HG03060 (cell line): Measurements from ENCODE around the gene TRMT1L.

Experiments
- ATAC-seq: cut with Tn5 transposase; IDR thresholded peaks from one replicate; pipeline ENCODE4 v1.9.1; 2021; ENCODE audit warnings: low read depth, moderate number of reproducible peaks; ENCODE audit not compliant: unreplicated experiment

Gene TRMT1L

DNA sequence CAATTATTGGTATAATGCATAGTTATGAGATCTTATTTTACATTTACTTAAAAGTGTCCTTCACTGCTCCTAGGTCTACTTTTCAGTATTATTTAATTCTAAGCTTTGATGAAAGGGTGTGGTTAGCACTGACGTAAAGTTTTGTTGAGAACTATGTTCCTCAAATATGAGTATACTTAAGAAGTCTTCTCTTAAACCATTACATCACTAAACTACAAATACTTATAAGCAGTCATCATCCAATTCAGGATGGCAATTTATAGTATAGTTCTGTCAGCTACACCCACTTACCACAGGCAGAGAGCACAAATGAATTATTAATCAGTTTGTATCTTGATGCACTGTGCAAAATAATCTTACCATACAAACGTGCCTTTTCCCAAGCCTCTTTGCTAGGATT, 27.0 kb downstream of the TRMT1L start:
- no peak for ATAC-seq

DNA sequence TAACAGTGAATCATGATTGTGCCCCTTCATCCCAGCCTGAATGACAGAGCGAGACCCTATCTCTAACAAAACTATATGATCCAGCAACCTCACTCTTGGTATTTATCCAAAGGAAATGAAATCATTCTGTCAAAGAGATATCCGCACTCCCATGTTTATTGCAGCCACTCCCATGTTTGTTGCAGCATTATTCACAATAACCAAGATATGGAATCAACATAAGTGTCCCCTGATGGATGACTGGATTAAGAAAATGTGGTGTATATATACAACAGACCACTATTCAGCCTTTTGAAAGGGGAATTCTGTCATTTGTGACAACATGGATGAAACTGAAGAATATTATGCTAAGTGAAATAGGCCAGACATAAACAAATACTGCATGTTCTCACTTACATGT, 44.4 kb downstream of the TRMT1L start:
- ATAC-seq = no peak

DNA sequence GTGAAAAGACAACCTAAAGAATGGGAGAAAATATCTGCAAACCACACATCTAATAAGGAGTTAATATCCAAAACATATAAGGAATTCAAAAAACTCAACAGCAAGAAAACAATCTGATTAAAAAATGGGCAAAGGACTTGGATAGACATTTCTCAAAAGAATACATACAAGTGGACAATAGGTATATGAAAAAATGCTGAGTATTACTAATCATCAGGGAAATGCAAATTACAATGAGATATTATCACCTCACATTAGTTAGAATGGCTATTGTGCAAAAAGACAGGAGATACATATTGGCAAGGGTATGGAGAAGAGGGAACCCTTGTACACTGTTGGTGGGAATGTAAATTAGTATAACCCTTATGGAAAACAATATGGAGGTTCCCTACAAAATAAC, 44.9 kb downstream of the TRMT1L start:
- ATAC-seq = no peak

GRCh38 chr1:185110145-185110544, 46.6 kb downstream of the TRMT1L start:
- ATAC-seq = no peak

DNA sequence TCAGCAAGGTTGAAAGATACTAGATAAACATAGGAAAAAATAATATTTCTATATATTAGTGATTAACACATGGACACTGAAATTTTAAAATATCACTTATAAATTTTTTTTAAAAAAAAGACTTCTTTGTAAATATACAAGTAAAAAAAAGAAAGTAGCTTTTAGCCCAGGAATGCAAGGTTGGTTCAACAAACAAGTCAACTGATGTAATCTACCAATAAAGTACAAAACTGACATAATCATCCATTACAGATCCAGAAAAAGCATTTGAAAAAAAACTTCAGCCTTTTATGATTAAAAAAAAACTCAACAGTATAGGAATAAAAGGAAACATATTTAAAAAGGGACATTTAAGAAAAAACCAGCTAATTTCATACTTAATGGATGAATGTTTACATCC, 48.4 kb downstream of the TRMT1L start:
- ATAC-seq = no peak

DNA sequence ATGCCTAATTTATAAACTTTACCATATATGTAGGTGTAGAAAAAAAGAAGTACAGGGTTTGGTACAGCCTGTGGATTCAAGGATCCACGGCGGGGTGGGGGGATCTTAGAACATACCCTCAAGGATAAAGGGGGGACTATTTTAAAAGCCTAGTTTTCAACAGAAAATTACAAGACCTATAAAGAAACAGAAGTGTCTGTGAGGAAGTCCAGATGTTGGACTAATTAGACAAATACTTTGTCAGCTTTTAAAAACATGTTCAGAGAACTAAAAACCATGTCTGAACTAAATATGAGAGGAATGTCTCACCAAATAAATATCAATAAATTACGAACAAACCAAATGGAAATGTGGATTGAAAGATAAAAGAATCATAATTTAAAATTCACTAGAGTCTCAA, 51.6 kb downstream of the TRMT1L start:
- ATAC-seq = no peak

DNA sequence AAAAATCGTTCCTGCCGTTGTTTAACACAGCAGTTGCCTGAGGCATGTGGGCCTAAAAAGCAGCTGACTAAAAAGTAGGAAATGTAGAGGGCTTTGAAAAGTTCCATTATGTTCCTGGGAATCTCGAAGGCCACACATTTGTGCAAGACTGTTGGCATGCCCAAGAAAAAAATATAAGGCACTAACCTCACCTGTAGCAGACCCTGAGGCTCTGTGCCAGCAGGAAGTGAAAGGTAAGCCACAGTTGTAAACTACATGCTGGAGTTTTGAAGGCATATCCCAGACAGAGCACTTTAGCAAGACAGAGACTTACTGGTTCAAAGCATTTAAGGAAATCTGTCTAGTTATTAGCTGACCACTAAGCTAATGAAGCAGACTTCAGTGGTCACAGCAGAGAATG, 52.7 kb downstream of the TRMT1L start:
- ATAC-seq = no peak

DNA sequence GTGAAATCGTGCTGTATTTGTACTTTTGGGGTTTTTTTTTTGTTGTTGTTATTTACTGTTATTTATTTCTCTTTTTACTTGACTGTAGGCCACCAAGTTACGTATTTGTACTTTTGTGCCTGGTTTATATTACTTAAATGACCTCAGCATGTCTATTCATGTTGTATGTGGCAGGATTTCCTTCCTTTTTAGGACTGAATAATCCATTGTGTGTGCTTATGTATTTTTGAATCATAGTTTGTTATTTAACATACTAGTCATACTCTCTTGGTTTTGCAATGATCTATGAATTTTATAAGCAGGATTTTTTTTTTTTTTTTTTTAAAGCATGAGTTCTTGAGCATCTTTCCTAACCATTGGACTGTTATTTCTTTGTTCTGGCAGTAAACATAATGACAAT, 60.2 kb downstream of the TRMT1L start:
- ATAC-seq = no peak

DNA sequence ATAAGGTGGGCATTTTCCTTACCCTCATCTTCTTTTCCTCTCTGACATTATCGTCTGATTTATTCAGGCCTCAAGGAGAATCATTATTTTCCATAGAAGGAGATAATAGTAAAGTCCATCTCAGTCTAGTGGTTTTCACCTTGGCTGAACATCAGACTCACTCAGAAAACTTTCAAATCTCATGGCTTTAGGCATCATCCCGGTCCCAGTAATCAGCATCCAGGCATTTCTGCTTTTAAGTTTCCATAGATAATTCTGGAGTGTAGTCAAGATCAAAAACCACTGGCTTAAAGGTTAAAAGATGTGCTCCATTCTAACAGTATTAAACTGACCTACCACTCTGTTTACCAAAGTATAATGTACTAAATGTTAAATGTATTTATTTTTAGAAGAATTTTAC, 62.0 kb downstream of the TRMT1L start:
- ATAC-seq = no peak

DNA sequence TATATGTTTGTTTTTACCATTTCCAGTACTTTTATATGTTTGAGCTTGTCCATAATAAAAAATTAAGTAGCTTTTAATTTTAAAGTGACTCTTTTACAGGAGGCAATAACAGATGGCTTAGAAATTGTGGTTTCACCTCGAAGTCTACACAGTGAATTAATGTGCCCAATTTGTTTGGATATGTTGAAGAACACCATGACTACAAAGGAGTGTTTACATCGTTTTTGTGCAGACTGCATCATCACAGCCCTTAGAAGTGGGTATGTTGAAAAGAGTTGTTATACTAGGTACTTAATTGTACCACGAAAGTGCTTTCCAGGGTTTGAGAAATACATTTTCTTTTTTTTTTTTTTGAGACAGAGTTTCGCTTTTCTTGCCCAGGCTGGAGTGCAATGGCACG, 65.3 kb downstream of the TRMT1L start:
- no peak for ATAC-seq

GRCh38 chr1:185087746-185088145, 69.0 kb downstream of the TRMT1L start:
- no peak for ATAC-seq

DNA sequence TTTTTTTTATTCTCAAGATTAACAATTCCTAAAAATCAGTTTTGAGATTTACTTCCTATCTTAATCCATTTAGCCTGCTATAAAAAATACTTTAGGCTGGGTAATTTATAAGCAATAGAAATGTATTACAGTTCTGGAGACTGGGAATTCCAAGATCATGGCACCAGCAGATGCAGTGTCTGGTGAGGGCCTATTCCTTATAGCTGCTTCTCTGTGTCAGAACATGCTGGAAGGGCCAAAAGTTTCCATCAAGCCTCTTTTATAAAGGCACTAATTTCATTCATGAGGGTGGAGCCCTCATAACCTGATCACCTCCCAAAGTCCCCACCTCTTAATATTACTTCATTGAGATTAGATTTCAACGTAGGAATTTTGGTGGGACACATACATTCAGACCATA, 69.7 kb downstream of the TRMT1L start:
- ATAC-seq = no peak

DNA sequence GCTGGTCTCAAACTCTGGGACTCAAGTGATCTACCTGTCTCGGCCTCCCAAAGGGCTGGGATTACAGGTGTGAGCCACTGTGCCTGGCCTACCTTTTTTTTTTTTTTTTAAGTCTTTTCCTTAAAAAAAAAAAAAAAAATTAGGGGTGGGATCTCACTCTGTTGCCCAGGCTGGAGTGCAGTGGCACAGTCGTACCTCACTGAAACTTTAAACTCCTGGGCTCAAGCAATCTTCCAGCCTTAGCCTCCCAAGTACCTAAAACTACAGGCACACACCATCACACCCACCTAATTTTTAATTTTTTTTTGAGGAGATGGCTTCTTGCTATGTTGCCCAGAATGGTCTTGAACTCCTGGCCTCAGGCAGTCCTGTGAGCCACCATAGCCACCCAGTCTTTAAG, 72.9 kb downstream of the TRMT1L start:
- no peak for ATAC-seq

DNA sequence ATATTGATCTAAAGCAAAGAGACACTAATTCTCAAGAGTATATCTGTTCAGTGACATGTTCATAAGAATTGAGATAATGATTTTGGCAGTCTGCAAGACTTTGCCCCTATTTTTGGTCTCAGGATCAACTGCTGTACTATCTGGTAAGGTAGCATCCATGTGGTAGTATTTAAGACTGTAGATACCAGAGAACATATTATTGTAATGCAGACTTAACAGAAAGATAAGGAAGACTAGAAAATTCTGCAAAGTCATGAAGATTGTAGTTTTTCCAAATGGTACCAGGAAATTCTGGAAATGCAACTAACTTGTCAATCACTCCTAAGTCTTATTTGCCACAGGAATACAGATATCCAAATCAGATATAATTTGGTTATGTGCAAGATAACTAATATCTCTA, 76.3 kb downstream of the TRMT1L start:
- ATAC-seq = no peak

GRCh38 chr1:185077374-185077773, 79.4 kb downstream of the TRMT1L start:
- ATAC-seq = no peak

DNA sequence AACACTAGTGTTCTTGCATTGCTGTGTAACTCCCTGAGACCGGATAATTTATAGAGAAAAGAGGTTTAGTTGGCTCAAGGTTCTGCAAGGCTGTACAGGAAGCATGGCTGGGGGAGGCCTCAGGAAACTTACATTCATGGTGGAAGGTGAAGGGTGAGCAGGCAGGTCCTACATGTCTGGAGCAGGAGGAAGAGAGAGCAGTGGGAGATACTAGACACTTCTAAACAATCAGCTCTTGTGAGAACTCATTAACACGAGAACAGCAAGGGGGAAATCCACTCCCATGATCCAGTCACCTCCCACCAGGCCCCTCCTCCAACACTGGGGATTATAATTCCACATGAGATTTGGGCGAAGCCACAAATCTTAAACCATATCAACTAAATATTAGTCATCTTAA, 81.3 kb downstream of the TRMT1L start:
- ATAC-seq = no peak

DNA sequence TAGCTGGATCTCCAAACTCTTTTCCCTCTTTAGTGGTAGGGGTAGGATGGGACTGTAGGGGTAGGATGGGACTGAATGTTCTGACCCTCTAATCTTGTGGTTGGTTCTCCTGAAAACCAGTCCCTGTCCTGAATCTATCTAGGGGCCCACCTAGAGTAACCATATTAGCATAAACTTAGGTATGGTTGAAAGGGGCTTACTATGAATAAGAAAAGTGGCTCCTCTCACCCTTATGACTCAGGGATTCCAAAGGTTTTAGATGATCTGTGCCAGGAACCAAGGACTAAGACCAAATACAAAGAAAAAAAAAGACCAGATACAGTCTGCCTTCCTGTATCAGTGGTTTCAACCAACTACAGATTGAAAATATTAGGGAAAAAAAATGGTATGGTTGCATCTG, 82.4 kb downstream of the TRMT1L start:
- ATAC-seq = no peak

- ATAC-seq = no peak
Observed at GRCh38 chr1:185073725-185074124, 83.0 kb downstream of the TRMT1L start.

- no peak for ATAC-seq
Observed at GRCh38 chr1:185070051-185070450, 86.7 kb downstream of the TRMT1L start.

DNA sequence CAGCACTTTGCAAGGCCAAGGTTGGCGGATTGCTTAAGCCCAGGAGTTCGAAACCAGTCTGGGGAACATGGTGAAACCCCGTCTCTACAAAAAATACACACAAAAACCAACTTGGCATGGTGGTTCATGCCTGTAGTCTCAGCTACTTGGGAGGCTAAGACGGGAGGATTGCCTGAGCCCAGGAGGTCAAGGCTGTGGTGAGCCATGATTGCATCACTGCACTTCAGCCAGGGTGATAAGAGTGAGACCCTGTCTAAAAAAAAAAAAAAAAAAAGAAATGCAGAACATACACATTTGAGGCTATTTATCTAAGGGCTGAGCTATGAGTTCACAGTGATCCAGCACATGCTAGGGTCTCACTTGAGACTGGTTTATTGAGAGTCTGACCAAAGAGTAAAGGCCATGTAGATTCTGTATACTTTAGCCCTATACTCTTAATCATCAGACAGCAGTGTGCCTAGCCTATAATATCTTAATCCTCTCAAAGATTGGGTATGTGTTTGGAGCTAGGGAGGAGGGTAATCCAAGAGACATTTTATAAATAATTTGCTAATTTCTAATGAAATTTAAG, 87.5 kb downstream of the TRMT1L start:
- no peak for ATAC-seq

GRCh38 chr1:185068341-185068740, 88.4 kb downstream of the TRMT1L start:
- no peak for ATAC-seq
